CD4-positive, alpha-beta T cell (primary cell): ENCODE measurements around the gene RRAS. TPM values are rescaled to one million over a fixed set of nuclear protein-coding genes. Genes with fewer than 3 reads are reported as not detected.

Source experiments
- ATAC-seq: fragments of 200-7000 bp; cut with Tn5 transposase; one replicate; pipeline ENCODE4 v1.10.0; 2022; ENCODE audit warnings: mild to moderate bottlenecking; ENCODE audit not compliant: poor library complexity
- CTCF ChIA-PET: fragments of 350-600 bp; sonication (Branson Sonifier 250); formaldehyde crosslinking; loops from one replicate; lab custom pipeline; 2021; ENCODE audit warnings: antibody characterized with exemption, inconsistent platforms; lab: Charles Lee
- POLR2A ChIA-PET: fragments of 350-600 bp; sonication (Branson Sonifier 250); formaldehyde crosslinking; loops from one replicate; lab custom pipeline; 2021; ENCODE audit warnings: antibody characterized with exemption, inconsistent platforms; lab: Charles Lee
- DNase-seq, 14 experiments: peaks; one replicate each; pipeline ENCODE4 v3.0.0-alpha.2; 2013 to 2020; ENCODE audit warnings: mixed read lengths in 2 of 14
- H3K27ac ChIP-seq, 2 donors: one replicate each; pipeline versions ENCODE4 v1.5.1 to v1.7.0; 2013; ENCODE audit warnings: low read length in 2 of 2, low read depth in 1 of 2, mild to moderate bottlenecking in 1 of 2
- H3K27me3 ChIP-seq, 2 experiments: 1 replicate in 1 of 2; 2 replicates in 1 of 2; pipeline versions ENCODE4 v1.6.1 to v1.7.0; 2013; ENCODE audit warnings: low read length in 2 of 2, control low read depth in 1 of 2, mild to moderate bottlenecking in 1 of 2, moderate library complexity in 1 of 2; ENCODE audit not compliant: insufficient read depth in 2 of 2, control insufficient read depth in 1 of 2
- H3K36me3 ChIP-seq: one replicate; pipeline ENCODE4 v1.6.1; 2013; ENCODE audit warnings: low read length, control low read depth; ENCODE audit not compliant: insufficient read depth
- H3K4me1 ChIP-seq: one replicate; pipeline ENCODE4 v1.6.1; 2013; ENCODE audit warnings: low read length, control low read depth; ENCODE audit not compliant: insufficient read depth
- H3K4me3 ChIP-seq: one replicate; pipeline ENCODE4 v1.5.1; 2013; ENCODE audit warnings: mild to moderate bottlenecking, low read length, moderate library complexity
- H3K9me3 ChIP-seq, 2 experiments: 1 replicate in 1 of 2; 2 replicates in 1 of 2; pipeline versions ENCODE4 v1.6.1 to v1.7.0; 2013; ENCODE audit warnings: low read length in 2 of 2, mild to moderate bottlenecking in 2 of 2, control low read depth in 1 of 2, moderate library complexity in 1 of 2; ENCODE audit not compliant: control insufficient read depth in 1 of 2, insufficient read depth in 1 of 2
- H3K27ac Mint-ChIP-seq: one replicate; pipeline ENCODE4 v1.8.0; 2020; ENCODE audit warnings: mixed read lengths
- H3K27me3 Mint-ChIP-seq: one replicate; pipeline ENCODE4 v1.8.0; 2021; ENCODE audit warnings: mixed read lengths
- H3K36me3 Mint-ChIP-seq: one replicate; pipeline ENCODE4 v1.8.0; 2021; ENCODE audit warnings: low read depth, mixed read lengths
- H3K4me1 Mint-ChIP-seq: one replicate; pipeline ENCODE4 v1.8.0; 2021; ENCODE audit warnings: low read depth, mixed read lengths
- H3K4me3 Mint-ChIP-seq: one replicate; pipeline ENCODE4 v1.8.0; 2020; ENCODE audit warnings: mild to moderate bottlenecking, mixed read lengths
- H3K9me3 Mint-ChIP-seq: one replicate; pipeline ENCODE4 v1.8.0; 2020; ENCODE audit warnings: mixed read lengths
- CTCF ChIP-seq: fragments of 200-600 bp; IDR thresholded peaks from one replicate; pipeline ENCODE4 v1.8.0; 2022; ENCODE audit warnings: antibody characterized with exemption, mild to moderate bottlenecking
- intact Hi-C, 2 experiments: fragments of 100-400 bp; cut with DNase I in 1 of 2; cut with micrococcal nuclease in 1 of 2; formaldehyde crosslinking; loops; one replicate each; pipeline versions ENCODE4 v1.15.1 to v1.9.0; 2023 to 2025; cut with DNase I, micrococcal nuclease
- polyA plus RNA-seq, 2 donors: library from polyadenylated mRNA; unstranded; fragments of 120-200 nt; gene quantifications; one replicate each; pipeline ENCODE4 v1.2.1, GENCODE V29; 2013
- total RNA-seq, 174 experiments: library from RNA in 2 of 174; stranded (reverse) in 2 of 174; gene quantifications; one replicate each; pipeline ENCODE4 v1.2.3 and lab custom pipeline; 2021 to 2026

The RRAS gene
- total RNA-seq: 1 to 10 TPM; 4.2 to 4.7 TPM
- polyA plus RNA-seq (2013, experiment 1 of 2): 15.2 TPM
- 16.5 TPM for polyA plus RNA-seq (2013, experiment 2 of 2)
- 0.20 to 6.7 (median 3.1) reads per million in 172 experiments for total RNA-seq (lab: John Stamatoyannopoulos, UW)

DNA sequence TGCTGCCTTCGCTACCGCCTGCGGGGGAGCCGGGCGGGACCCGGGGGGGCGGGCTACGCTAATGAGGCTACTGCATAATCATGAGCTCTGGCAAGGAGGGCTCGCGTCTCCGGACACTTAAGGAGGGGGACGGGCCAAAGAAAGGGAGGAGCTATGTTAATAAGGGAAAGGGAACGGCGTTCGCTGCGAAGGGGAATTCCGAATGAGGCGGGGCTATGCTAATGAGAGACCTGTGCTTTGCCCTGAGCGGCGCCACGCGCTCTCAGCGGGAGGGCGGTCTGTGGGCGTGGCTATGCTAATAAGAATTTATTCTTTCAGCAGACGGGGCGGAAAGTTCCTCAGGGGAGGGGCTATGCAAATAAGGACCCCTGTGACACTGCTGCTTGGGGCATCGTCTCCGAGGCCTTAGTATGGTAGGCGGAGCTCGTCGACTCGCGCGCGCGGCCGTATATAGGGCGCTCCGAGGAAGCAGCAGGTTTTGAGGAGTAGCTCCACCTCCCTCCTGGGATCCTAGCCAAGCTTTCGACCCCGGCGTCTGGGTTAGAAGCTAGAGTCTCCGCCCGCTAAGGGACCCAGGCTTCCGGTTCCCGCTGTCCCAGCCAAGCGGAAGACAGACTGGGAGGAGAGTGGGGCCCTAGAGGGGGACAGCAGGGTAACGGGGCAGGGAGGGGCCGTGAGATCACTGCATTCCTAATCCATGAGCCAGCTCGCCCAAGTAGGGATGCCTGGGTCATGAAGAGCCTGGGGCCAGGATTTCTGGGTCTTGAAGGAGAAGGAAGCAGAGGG, at the start of gene RRAS:
Gene RRAS (minus strand): TSS at position 31 of the 786 bp plus-strand sequence. CDS start 45 bp downstream, outside the sequence.
- peak; percentile 97 to 100 (median 99) for DNase-seq
- peaks cover 6% of the 10 kb centered on the region for H3K36me3 Mint-ChIP-seq
- no peaks in the 10 kb centered on the region for H3K27me3 Mint-ChIP-seq
- ATAC-seq: peak; percentile 66
- peak within 1 kb of the TSS; percentile 78 for H3K4me3 ChIP-seq
- H3K4me1 Mint-ChIP-seq: peaks cover 65% of the 10 kb centered on the region
- H3K27ac ChIP-seq: peak within 1 kb of the TSS; percentile 91 to 96
- H3K4me3 Mint-ChIP-seq: peak within 1 kb of the TSS; percentile 95
- no peaks in the 10 kb centered on the region for H3K9me3 ChIP-seq
- peak within 1 kb of the TSS; percentile 97 for H3K27ac Mint-ChIP-seq
- POLR2A ChIA-PET: interaction anchor here (0.5 to 5.5 kb wide), 34 partner anchors 9 to 1315 kb away, joined by 3 to 125 read pairs (median 4); partner anchors contain the start of genes AKT1S1, ALDH16A1, BCL2L12 and EMP3
- H3K27me3 ChIP-seq: no peaks in the 10 kb centered on the region
- peaks cover 8% of the 10 kb centered on the region for H3K36me3 ChIP-seq
- H3K4me1 ChIP-seq: peaks cover 64% of the 10 kb centered on the region
- no peak for TF ChIP-seq CTCF
- intact Hi-C loops: loop anchor here (1.0 to 5.0 kb wide), 5 partner anchors 24 to 387 kb away; partner anchors contain the start of genes AKT1S1 (in 1 of the 2), TBC1D17 (in 1 of the 2), VRK3 (in 1 of the 2) and ZNF473 (in 1 of the 2)
- H3K9me3 Mint-ChIP-seq: no peaks in the 10 kb centered on the region
- CTCF ChIA-PET: interaction anchor here (0.8 to 1.8 kb wide), 7 partner anchors 26 to 106 kb away, joined by 3 to 6 read pairs (median 3); partner anchors contain the start of genes BCL2L12 and IRF3

- H3K27ac ChIP-seq: no peak within 1 kb of the TSS
- TF ChIP-seq CTCF: peak; percentile 57
- Mint-ChIP-seq H3K27ac (peak within 1 kb of the TSS; percentile 24), H3K9me3 (no peaks in the 10 kb centered on the region), H3K27me3 (peaks cover 25% of the 10 kb centered on the region), H3K4me1 (peaks cover 21% of the 10 kb centered on the region), H3K4me3 (peak within 1 kb of the TSS; percentile 85), H3K36me3 (peaks cover 34% of the 10 kb centered on the region)
- ChIA-PET CTCF (interaction anchor here (1.0 kb wide), 1 partner anchor 11 kb away, joined by 3 read pairs; no protein-coding TSS in a partner anchor), POLR2A (interaction anchor here (1.5 to 2.0 kb wide), 4 partner anchors 9 to 77 kb away, joined by 3 to 6 read pairs (median 6); partner anchors contain the start of gene AP2A1)
- H3K4me3 ChIP-seq: peak within 1 kb of the TSS; percentile 56
- peaks cover 0 to 5% of the 10 kb centered on the region in 2 experiments for H3K9me3 ChIP-seq
- DNase-seq (peak in 9 of 14 experiments; percentile 28 to 74 (median 44)), ATAC-seq (peak; percentile 62)
- H3K27me3 ChIP-seq: peaks cover 14 to 15% of the 10 kb centered on the region in 2 experiments
- intact Hi-C loops: loop anchor here in 1 of 2 experiments (1.0 kb wide), 1 partner anchor 22 kb away; no protein-coding TSS in a partner anchor
- peaks cover 30% of the 10 kb centered on the region for H3K4me1 ChIP-seq
- H3K36me3 ChIP-seq: peaks cover 23% of the 10 kb centered on the region
These were observed 49.5 kb upstream of the RRAS start, which contains the start of gene ADM5 for GRCh38 chr19:49689133-49690078. ADM5 (plus strand) TSS chr19:49689594; CDS start chr19:49689838, 244 bp downstream.
